RWPE1 (cell line): ENCODE data around the gene DOCK8.

Experiments
- CTCF ChIA-PET: fragments of 350-600 bp; sonication (Branson Sonifier 250); formaldehyde crosslinking; extraction: SDS; loops from one replicate; lab custom pipeline; 2021; lab: Yijun Ruan, JAX
- POLR2A ChIA-PET: fragments of 400-600 bp; formaldehyde crosslinking; extraction: SDS; loops from one replicate; lab custom pipeline; 2020; ENCODE audit warnings: antibody characterized with exemption; ENCODE audit not compliant: low non-redundant PET; lab: Yijun Ruan, JAX
- DNase-seq: peaks from one replicate; pipeline ENCODE4 v3.0.0; 2012; ENCODE audit warnings: low spot score
- H3K27ac ChIP-seq: fragments of 450-650 bp; 2 replicates; pipeline ENCODE4 v1.5.1; 2017
- TF ChIP-seq, protein P1 (sequence below): fragments of 450-650 bp; conservative IDR thresholded peaks from 2 replicates; pipeline ENCODE4 v1.5.1; 2017; ENCODE audit warnings: low read depth, mild to moderate bottlenecking

Gene DOCK8

DNA sequence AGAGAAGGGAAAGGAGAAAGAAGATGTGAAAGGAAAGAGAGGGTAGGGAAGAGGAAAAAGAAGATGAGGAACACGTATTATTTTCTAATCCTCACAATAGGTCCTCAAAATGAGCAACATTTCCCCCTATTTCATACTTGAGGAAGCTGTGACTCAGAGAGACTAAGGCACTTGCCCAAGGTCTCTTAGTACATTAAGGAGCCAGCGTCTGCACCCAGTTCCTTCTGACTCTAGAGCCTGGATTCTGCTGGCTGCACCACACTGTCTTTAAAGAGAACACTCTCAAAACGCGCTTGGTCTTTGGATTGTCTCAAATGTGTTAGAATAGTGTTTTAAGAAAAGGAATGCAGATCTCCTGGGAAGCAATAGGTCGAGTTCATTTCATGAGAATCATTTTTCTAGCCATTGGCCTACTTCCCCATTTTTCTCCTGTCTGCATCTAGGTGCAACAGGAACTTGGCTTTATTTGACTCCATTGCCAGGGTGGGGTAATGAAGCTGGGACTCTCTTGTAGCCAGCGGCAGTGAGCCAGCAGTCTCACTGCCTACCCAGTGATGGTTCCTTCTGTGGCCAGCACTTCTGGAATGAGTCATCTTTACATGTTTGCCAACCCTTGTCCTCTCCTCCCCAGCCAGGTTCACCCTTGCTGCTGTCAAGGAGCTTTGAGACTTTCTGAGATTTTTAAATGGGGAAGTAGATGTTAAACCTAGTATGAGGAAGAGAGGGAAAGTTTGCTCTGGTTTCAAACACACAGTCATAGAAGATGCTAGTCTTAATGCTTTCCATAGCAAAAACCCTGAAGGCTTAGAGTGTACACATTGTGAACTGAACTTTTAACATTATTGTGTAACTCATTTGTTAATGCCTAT is 82.7 kb downstream of the DOCK8 start:
- POLR2A ChIA-PET = no interaction called here
- TF ChIP-seq, protein P1, sequence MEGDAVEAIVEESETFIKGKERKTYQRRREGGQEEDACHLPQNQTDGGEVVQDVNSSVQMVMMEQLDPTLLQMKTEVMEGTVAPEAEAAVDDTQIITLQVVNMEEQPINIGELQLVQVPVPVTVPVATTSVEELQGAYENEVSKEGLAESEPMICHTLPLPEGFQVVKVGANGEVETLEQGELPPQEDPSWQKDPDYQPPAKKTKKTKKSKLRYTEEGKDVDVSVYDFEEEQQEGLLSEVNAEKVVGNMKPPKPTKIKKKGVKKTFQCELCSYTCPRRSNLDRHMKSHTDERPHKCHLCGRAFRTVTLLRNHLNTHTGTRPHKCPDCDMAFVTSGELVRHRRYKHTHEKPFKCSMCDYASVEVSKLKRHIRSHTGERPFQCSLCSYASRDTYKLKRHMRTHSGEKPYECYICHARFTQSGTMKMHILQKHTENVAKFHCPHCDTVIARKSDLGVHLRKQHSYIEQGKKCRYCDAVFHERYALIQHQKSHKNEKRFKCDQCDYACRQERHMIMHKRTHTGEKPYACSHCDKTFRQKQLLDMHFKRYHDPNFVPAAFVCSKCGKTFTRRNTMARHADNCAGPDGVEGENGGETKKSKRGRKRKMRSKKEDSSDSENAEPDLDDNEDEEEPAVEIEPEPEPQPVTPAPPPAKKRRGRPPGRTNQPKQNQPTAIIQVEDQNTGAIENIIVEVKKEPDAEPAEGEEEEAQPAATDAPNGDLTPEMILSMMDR = no peak
- H3K27ac ChIP-seq = no peak overlapping the region
- CTCF ChIA-PET = interaction anchor here (0.6 kb wide), 1 partner anchor 15 kb away, joined by 3 read pairs; no protein-coding TSS in a partner anchor
- peak; percentile 3 for DNase-seq

DNA sequence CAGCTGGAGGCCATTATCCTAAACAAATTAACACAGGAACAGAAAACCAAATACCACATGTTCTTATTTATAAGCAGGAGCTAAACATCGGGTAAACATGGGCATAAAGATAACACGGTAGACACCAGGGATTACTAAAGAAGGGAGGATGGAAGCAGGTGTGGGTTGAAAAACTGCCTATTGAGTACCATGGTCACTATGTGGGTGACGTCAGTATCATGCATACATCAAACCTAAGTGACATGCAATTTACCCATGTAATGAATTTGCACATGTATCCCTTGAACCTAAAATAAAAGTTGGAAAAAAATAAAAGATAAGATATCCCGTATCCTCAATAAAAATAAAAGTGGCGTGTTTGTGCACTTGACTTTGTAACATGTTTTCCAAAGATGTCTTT is 88.8 kb downstream of the DOCK8 start:
- ChIA-PET POLR2A (no interaction called here), CTCF (no interaction called here)
- H3K27ac ChIP-seq = no peak overlapping the region
- TF ChIP-seq, protein P1 = no peak
- no peak for DNase-seq

DNA sequence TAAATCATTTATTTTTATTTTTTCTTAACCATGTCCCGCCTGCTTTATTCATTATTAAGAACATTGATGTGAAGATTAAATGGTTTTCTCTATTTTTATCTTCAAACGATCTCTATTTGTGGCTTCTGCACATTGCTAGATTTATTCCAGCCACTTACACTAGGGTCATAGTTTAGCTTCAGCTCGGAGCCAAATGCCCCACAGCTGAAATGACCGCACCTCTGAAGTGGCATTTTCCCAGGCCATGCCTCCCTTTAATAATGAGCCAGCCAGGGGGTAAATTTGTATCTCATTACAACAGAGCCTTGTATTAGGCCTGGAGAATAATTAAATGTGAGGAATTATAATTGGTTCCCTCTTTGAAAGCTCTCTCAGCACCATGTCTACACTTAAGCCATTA is 89.4 kb downstream of the DOCK8 start:
- POLR2A ChIA-PET = no interaction called here
- TF ChIP-seq, protein P1 = no peak
- H3K27ac ChIP-seq = no peak overlapping the region
- no peak for DNase-seq
- CTCF ChIA-PET = no interaction called here

GRCh38 chr9:304519-305185 is 90.0 kb downstream of the DOCK8 start:
- ChIA-PET CTCF (no interaction called here), POLR2A (no interaction called here)
- peak; percentile 34 for DNase-seq

GRCh38 chr9:306907-307306 is 92.2 kb downstream of the DOCK8 start:
- TF ChIP-seq, protein P1 = no peak
- H3K27ac ChIP-seq = no peak overlapping the region
- ChIA-PET CTCF (interaction anchor here (0.5 kb wide), 1 partner anchor 672 kb away, joined by 3 read pairs; no protein-coding TSS in a partner anchor), POLR2A (no interaction called here)
- DNase-seq = no peak

More at GRCh38 chr9:304519-305185, 90.0 kb downstream of the DOCK8 start:
- H3K27ac ChIP-seq = no peak overlapping the region
- TF ChIP-seq, protein P1 = no peak

DNA sequence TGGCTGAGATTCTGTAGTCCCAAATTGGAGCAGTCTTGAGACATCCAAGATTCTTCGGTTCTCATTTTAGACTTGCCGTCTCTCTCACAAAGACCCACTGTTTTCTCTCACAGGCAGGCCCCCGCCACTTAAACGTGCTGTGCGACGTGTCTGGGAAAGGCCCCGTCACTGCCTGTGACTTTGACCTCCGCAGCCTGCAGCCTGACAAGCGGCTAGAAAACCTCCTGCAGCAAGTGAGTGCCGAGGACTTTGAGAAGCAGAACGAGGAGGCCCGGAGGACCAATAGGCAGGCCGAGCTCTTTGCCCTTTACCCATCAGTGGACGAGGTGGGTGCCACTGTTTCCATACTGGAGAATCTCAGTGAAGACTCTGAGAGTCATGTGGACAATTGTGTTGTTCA is 97.2 kb downstream of the DOCK8 start:
- CTCF ChIA-PET = no interaction called here
- no peak for DNase-seq
- TF ChIP-seq, protein P1 = no peak
- POLR2A ChIA-PET = no interaction called here
- H3K27ac ChIP-seq = no peak overlapping the region
